Gastrocnemius medialis (tissue), 4 donors: ENCODE results near the gene GSTK1. TPM values are rescaled to one million over a fixed set of nuclear protein-coding genes. Genes with fewer than 3 reads are reported as not detected.

Experiments used
- ATAC-seq, 2 donors: fragments of 150-250 bp; one replicate each; pipeline ENCODE4 v1.9.1; 2016
- DNase-seq, 2 donors: peaks; one replicate each; pipeline ENCODE4 v3.0.0-alpha.2; 2019
- H3K27ac ChIP-seq, 4 donors: fragments of 200-600 bp; sonication (generic); 1 replicate in 1 of 4; 2 replicates in 3 of 4; pipeline ENCODE4 v1.5.1; 2016 to 2018; ENCODE audit warnings: mild to moderate bottlenecking in 2 of 4, moderate library complexity in 1 of 4
- H3K27me3 ChIP-seq, 3 donors: fragments of 200-600 bp; sonication (generic) in 2 of 3; 1 replicate in 1 of 3; 2 replicates in 2 of 3; pipeline versions ENCODE4 v1.5.1 to v1.6.0; 2016 to 2019; ENCODE audit warnings: mild to moderate bottlenecking in 1 of 3, moderate library complexity in 1 of 3
- H3K36me3 ChIP-seq, 2 donors: fragments of 200-600 bp; sonication (generic) in 1 of 2; one replicate each; pipeline ENCODE4 v1.5.1; 2017 to 2018
- H3K4me1 ChIP-seq, 2 donors: fragments of 200-600 bp; sonication (generic) in 1 of 2; one replicate each; pipeline ENCODE4 v1.5.1; 2016 to 2017; ENCODE audit warnings: mild to moderate bottlenecking in 2 of 2
- H3K4me3 ChIP-seq, 4 donors: fragments of 200-600 bp; sonication (generic) in 3 of 4; 1 replicate in 1 of 4; 2 replicates in 3 of 4; pipeline ENCODE4 v1.5.1; 2016 to 2019; ENCODE audit warnings: mild to moderate bottlenecking in 2 of 4
- H3K9me3 ChIP-seq, 3 donors: fragments of 200-600 bp; sonication (generic) in 2 of 3; 1 replicate in 1 of 3; 2 replicates in 2 of 3; pipeline ENCODE4 v1.5.1; 2016 to 2019
- POLR2A ChIP-seq, 2 donors: fragments of 450-650 bp; IDR thresholded peaks; one replicate each; pipeline ENCODE4 v1.6.1; 2017; ENCODE audit warnings: antibody characterized with exemption in 2 of 2, mild to moderate bottlenecking in 2 of 2, moderate library complexity in 2 of 2
- in situ Hi-C, 4 donors: fragments of 200-750 bp; cut with MboI; loops; one replicate each; pipeline versions ENCODE4 v1.15.0 to v1.8.0; 2017; ENCODE audit warnings: low sequenced_read_pairs in 4 of 4
- intact Hi-C: fragments of 100-400 bp; cut with DNase I; formaldehyde crosslinking; loops from one replicate; pipeline ENCODE4 v1.15.1; 2023; ENCODE audit warnings: low total_unique reads
- total RNA-seq, 4 donors: library from RNA; depleted of rRNA; stranded (reverse); fragments of >200 nt; gene quantifications; one replicate each; pipeline versions ENCODE4 v1.1.0 to v1.2.3, GENCODE V29; 2016
- TF ChIP-seq, protein P1 (sequence below), 5 experiments: fragments of 450-650 bp in 3 of 5; fragments of 200-600 bp in 2 of 5; sonication (generic) in 2 of 5; IDR thresholded peaks in 4 of 5; conservative IDR thresholded peaks in 1 of 5; 1 replicate in 4 of 5; 2 replicates in 1 of 5; pipeline ENCODE4 v1.5.1; 2016 to 2019; ENCODE audit warnings: antibody characterized with exemption in 5 of 5, mild to moderate bottlenecking in 3 of 5, moderate library complexity in 3 of 5

GSTK1 gene
- total RNA-seq, 4 donors from 2014 or later = 59.5 to 114 (median 85.0) TPM

DNA sequence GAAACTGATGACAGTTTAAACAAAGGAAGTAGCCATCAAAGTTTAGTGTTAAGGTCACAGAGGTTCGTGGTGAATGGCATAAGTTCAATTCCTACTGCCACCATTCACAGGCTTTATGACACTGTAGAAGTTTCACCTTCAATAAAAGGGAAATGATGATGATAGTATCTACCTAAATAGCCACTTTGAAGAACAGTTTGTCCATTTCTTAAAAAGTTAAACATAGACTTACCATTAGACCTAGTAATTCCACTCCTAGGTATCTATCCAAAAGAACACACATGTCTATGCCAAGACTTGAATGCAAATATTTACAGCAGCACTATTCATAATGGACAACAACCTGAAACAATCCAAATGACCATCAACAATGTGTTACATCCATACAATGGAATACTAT is 18.9 kb upstream of the GSTK1 start:
- DNase-seq = no peak
- Histone ChIP-seq H3K27ac (no peak overlapping the region), H3K4me3 (no peak overlapping the region), H3K36me3 (no peaks in the 10 kb centered on the region), H3K9me3 (no peaks in the 10 kb centered on the region), H3K27me3 (no peaks in the 10 kb centered on the region), H3K4me1 (peaks cover 0 to 4% of the 10 kb centered on the region in 2 donors)
- in situ Hi-C loops (loop anchor here in 3 of 4 donors (5.0 to 10.0 kb wide), 3 partner anchors 160 to 170 kb away; partner anchors contain the start of gene EPHA1 (in 1 of the 3)), intact Hi-C loops (loop anchor here (5.0 kb wide), 1 partner anchor 173 kb away; no protein-coding TSS in a partner anchor)
- no peak for ATAC-seq
- no peak for TF ChIP-seq POLR2A (IDR thresholded peaks at IDR 0.05)
- TF ChIP-seq, protein P1, sequence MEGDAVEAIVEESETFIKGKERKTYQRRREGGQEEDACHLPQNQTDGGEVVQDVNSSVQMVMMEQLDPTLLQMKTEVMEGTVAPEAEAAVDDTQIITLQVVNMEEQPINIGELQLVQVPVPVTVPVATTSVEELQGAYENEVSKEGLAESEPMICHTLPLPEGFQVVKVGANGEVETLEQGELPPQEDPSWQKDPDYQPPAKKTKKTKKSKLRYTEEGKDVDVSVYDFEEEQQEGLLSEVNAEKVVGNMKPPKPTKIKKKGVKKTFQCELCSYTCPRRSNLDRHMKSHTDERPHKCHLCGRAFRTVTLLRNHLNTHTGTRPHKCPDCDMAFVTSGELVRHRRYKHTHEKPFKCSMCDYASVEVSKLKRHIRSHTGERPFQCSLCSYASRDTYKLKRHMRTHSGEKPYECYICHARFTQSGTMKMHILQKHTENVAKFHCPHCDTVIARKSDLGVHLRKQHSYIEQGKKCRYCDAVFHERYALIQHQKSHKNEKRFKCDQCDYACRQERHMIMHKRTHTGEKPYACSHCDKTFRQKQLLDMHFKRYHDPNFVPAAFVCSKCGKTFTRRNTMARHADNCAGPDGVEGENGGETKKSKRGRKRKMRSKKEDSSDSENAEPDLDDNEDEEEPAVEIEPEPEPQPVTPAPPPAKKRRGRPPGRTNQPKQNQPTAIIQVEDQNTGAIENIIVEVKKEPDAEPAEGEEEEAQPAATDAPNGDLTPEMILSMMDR (IDR thresholded peaks at IDR 0.05 in 4 of 5, conservative IDR thresholded peaks at IDR 0.05 in 1 of 5) = no peak

DNA sequence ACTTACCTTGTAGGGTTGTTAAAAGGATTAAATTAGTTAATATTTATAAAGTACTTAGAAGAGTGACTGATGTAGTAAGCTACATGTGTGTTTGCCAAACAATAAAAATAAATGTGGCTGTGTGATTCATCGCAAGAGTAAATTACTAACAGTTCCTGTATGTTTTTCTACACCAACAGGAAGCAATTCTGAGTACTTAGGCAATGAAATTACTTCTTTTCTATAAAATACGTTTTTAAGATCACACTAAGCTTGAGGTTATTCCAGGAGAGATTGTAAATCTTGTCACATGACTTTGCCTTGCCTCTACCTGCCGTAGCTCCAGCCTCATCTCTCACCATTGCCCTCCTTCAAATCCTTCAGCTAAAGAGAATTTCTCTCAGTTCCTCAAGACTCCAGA is 18.1 kb upstream of the GSTK1 start:
- Histone ChIP-seq H3K4me1 (peaks cover 0 to 4% of the 10 kb centered on the region in 2 donors), H3K9me3 (no peaks in the 10 kb centered on the region), H3K4me3 (no peak overlapping the region), H3K27me3 (no peaks in the 10 kb centered on the region), H3K36me3 (no peaks in the 10 kb centered on the region), H3K27ac (no peak overlapping the region)
- in situ Hi-C loops = loop anchor here in 2 of 4 donors (10.0 kb wide), 2 partner anchors 160 to 170 kb away; partner anchors contain the start of gene EPHA1 (in 1 of the 2)
- DNase-seq = no peak
- intact Hi-C loops = no loop called here
- no peak for TF ChIP-seq POLR2A (IDR thresholded peaks at IDR 0.05)
- TF ChIP-seq, protein P1 (IDR thresholded peaks at IDR 0.05 in 4 of 5, conservative IDR thresholded peaks at IDR 0.05 in 1 of 5) = no peak
- no peak for ATAC-seq

DNA sequence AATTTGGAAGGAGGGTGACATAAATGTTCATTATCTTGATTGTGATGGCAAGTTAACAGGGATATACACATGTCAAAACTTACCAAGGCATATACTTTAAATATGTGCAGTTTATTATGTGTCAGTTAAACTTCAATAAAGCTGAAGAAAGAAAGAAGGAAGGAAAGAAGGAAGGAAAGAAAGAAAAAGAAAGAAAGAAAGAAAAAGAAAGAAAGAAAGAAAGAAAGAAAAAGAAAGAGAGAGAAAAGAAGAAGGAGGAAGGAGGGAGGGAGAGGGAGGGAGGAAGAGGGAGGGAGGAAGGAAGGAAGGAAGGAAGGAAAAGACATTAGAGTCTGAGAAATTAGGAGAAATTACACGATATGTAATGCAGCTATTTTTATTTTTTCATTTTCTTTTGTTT is 15.9 kb upstream of the GSTK1 start:
- ATAC-seq = no peak
- DNase-seq = no peak
- Histone ChIP-seq H3K4me1 (no peaks in the 10 kb centered on the region), H3K36me3 (no peaks in the 10 kb centered on the region), H3K27ac (no peak overlapping the region), H3K4me3 (no peak overlapping the region), H3K27me3 (no peaks in the 10 kb centered on the region), H3K9me3 (no peaks in the 10 kb centered on the region)
- in situ Hi-C loops = loop anchor here in 2 of 4 donors (10.0 kb wide), 2 partner anchors 157 to 167 kb away; partner anchors contain the start of gene EPHA1 (in 1 of the 2)
- intact Hi-C loops = no loop called here
- TF ChIP-seq, protein P1 (IDR thresholded peaks at IDR 0.05 in 4 of 5, conservative IDR thresholded peaks at IDR 0.05 in 1 of 5) = no peak
- TF ChIP-seq POLR2A (IDR thresholded peaks at IDR 0.05) = no peak

DNA sequence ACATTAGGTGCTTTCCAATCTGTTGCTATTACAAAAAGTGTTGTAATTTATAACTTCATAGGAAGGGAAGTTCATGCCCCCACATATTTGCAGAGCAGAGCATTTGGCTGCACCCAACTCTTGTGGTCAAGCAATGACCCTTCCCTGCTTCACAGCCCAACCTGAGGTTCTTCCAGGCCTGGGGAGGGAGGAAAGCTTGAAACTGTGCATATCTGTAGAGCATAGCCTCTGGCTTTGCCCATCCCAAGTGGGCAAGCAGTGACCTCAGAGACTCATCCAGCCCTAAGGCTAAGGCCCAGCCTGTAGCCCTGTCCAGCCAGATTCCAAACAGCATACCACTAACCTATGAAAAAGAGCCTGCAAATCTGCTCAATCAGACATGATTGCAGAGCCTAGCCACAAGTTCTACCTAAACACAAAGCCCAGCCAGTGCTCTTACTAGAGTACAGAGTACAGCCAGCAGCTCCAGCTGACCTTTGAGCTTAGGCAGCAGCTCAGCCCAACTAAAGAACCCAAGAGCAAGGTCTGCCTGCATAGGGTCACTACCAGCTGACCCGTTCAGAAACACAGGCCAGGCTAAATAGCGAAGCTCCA is 14.4 kb upstream of the GSTK1 start:
- H3K36me3 ChIP-seq = no peaks in the 10 kb centered on the region
- no peak overlapping the region for H3K27ac ChIP-seq
- intact Hi-C loops = no loop called here
- H3K9me3 ChIP-seq = no peaks in the 10 kb centered on the region
- no peak for ATAC-seq
- no peaks in the 10 kb centered on the region for H3K27me3 ChIP-seq
- H3K4me3 ChIP-seq = no peak overlapping the region
- in situ Hi-C loops = loop anchor here in 2 of 4 donors (10.0 kb wide), 2 partner anchors 156 to 166 kb away; partner anchors contain the start of gene EPHA1 (in 1 of the 2)
- H3K4me1 ChIP-seq = no peaks in the 10 kb centered on the region
- TF ChIP-seq POLR2A (IDR thresholded peaks at IDR 0.05) = no peak
- TF ChIP-seq, protein P1 (IDR thresholded peaks at IDR 0.05 in 4 of 5, conservative IDR thresholded peaks at IDR 0.05 in 1 of 5) = no peak
- DNase-seq = no peak
